Esophagus squamous epithelium (tissue), 5 donors: ENCODE data around the gene MYRFL. TPM values are rescaled to one million over a fixed set of nuclear protein-coding genes. Genes with fewer than 3 reads are reported as not detected.
A peak's percentile ranks its signal among the peaks of the same experiment; 100 is the strongest.
"Not testable (repeated sequence)": the region's sequence is repeated elsewhere in the genome, so short reads cannot be mapped to it uniquely, and the experiment has no call there.

Experiments
- DNase-seq: peaks from one replicate; lab custom pipeline; 2025; lab: John Stamatoyannopoulos, UW
- H3K27ac ChIP-seq, 4 donors: fragments of 200-600 bp; sonication (generic); one replicate each; pipeline ENCODE4 v1.5.1; 2016 to 2019; ENCODE audit warnings: mild to moderate bottlenecking in 1 of 4
- H3K27me3 ChIP-seq, 4 donors: fragments of 200-600 bp; sonication (generic); 1 replicate in 3 of 4; 2 replicates in 1 of 4; pipeline versions ENCODE4 v1.5.1 to v1.6.0; 2017 to 2021; ENCODE audit warnings: antibody characterized with exemption in 1 of 4
- H3K36me3 ChIP-seq, 3 donors: fragments of 200-600 bp; sonication (generic); one replicate each; pipeline ENCODE4 v1.5.1; 2016 to 2019
- H3K4me1 ChIP-seq, 3 donors: fragments of 200-600 bp; sonication (generic); one replicate each; pipeline ENCODE4 v1.5.1; 2017 to 2019
- H3K4me3 ChIP-seq, 4 donors: fragments of 200-600 bp; sonication (generic); 1 replicate in 3 of 4; 2 replicates in 1 of 4; pipeline ENCODE4 v1.5.1; 2016 to 2019; ENCODE audit warnings: mild to moderate bottlenecking in 2 of 4, moderate library complexity in 1 of 4
- H3K9me3 ChIP-seq, 3 donors: fragments of 200-600 bp; sonication (generic); one replicate each; pipeline ENCODE4 v1.5.1; 2016 to 2019
- CTCF ChIP-seq, 6 experiments: fragments of 450-650 bp in 4 of 6; fragments of 200-600 bp in 2 of 6; sonication (generic) in 2 of 6; IDR thresholded peaks; one replicate each; pipeline ENCODE4 v1.5.1; 2016 to 2019; ENCODE audit warnings: antibody characterized with exemption in 6 of 6, mild to moderate bottlenecking in 4 of 6, moderate library complexity in 4 of 6
- POLR2A ChIP-seq, 4 donors: fragments of 450-650 bp; IDR thresholded peaks; one replicate each; pipeline ENCODE4 v1.6.1; 2017; ENCODE audit warnings: antibody characterized with exemption in 4 of 4, mild to moderate bottlenecking in 4 of 4, moderate library complexity in 3 of 4
- WGBS, 2 donors: methylation state at CpG; one replicate each; pipeline ENCODE4 v1.1.5; 2018; 5-methylcytosine and 5-hydroxymethylcytosine counted together
- intact Hi-C: fragments of 100-400 bp; cut with DNase I; formaldehyde crosslinking; loops from one replicate; pipeline ENCODE4 v1.15.0; 2022
- total RNA-seq, 4 donors: library from RNA; depleted of rRNA; stranded (reverse); fragments of >200 nt; gene quantifications; one replicate each; pipeline ENCODE4 v1.1.0, GENCODE V29; 2016
- donor health status: DM: yes; HTN: yes; CAD: no.

The MYRFL gene
- total RNA-seq, 4 donors from 2014 or later = not detected

GRCh38 chr12:69986114-69986513 lies 161.1 kb downstream of the MYRFL start:
- WGBS, 2 donors = 97 to 100% methylated on average over 2 to 3 of the region's 3 CpGs
- no peak overlapping the region for H3K27ac ChIP-seq

GRCh38 chr12:69987579-69988091 lies 162.6 kb downstream of the MYRFL start:
- Histone ChIP-seq H3K4me3 (peak overlapping the region in 1 of 4 donors; percentile 30), H3K36me3 (no peaks in the 10 kb centered on the region), H3K9me3 (no peaks in the 10 kb centered on the region), H3K27me3 (no peaks in the 10 kb centered on the region), H3K4me1 (peaks cover 0 to 23% (median 19%) of the 10 kb centered on the region in 3 donors), H3K27ac (peak overlapping the region in 3 of 4 donors; percentile 44 to 80 (median 67))
- no peak for TF ChIP-seq POLR2A (IDR thresholded peaks at IDR 0.05)
- TF ChIP-seq CTCF (IDR thresholded peaks at IDR 0.05) = no peak
- WGBS, 2 donors = 8 to 15% methylated on average over 2 of the region's 2 CpGs
- no peak for DNase-seq
- intact Hi-C loops = no loop called here

More at GRCh38 chr12:69986114-69986513, 161.1 kb downstream of the MYRFL start:
- H3K36me3 ChIP-seq = no peaks in the 10 kb centered on the region
- peaks cover 0 to 23% (median 19%) of the 10 kb centered on the region in 3 donors for H3K4me1 ChIP-seq
- TF ChIP-seq CTCF (IDR thresholded peaks at IDR 0.05) (no peak), POLR2A (IDR thresholded peaks at IDR 0.05) (no peak)
- no peak for DNase-seq
- no peak overlapping the region for H3K4me3 ChIP-seq
- intact Hi-C loops = no loop called here
- H3K27me3 ChIP-seq = no peaks in the 10 kb centered on the region
- no peaks in the 10 kb centered on the region for H3K9me3 ChIP-seq

- Histone ChIP-seq H3K9me3 (no peaks in the 10 kb centered on the region), H3K27ac (peak overlapping the region; percentile 44 to 80 (median 60)), H3K27me3 (no peaks in the 10 kb centered on the region), H3K36me3 (no peaks in the 10 kb centered on the region), H3K4me1 (peaks cover 0 to 23% (median 19%) of the 10 kb centered on the region in 3 donors), H3K4me3 (peak overlapping the region in 1 of 4 donors; percentile 30)
- DNase-seq = no peak
- intact Hi-C loops = no loop called here
- TF ChIP-seq CTCF (IDR thresholded peaks at IDR 0.05) (no peak), POLR2A (IDR thresholded peaks at IDR 0.05) (no peak)
- WGBS, 2 donors = 38 to 44% methylated on average over 8 to 9 of the region's 9 CpGs
Measured at GRCh38 chr12:69988481-69989321, 163.7 kb downstream of the MYRFL start.

GRCh38 chr12:69991690-69992288 lies 166.8 kb downstream of the MYRFL start:
- no peak overlapping the region for H3K27ac ChIP-seq
- no peaks in the 10 kb centered on the region for H3K9me3 ChIP-seq
- H3K36me3 ChIP-seq = no peaks in the 10 kb centered on the region
- WGBS, 2 donors = 79 to 89% methylated on average over 4 to 5 of the region's 6 CpGs
- H3K4me3 ChIP-seq = no peak overlapping the region
- no peaks in the 10 kb centered on the region for H3K27me3 ChIP-seq
- no peak for DNase-seq
- peaks cover 0 to 23% (median 19%) of the 10 kb centered on the region in 3 donors for H3K4me1 ChIP-seq
- TF ChIP-seq CTCF (IDR thresholded peaks at IDR 0.05) (no peak), POLR2A (IDR thresholded peaks at IDR 0.05) (no peak)
- intact Hi-C loops = no loop called here

GRCh38 chr12:69993433-69993832 lies 168.4 kb downstream of the MYRFL start:
- intact Hi-C loops = no loop called here
- Histone ChIP-seq H3K9me3 (no peaks in the 10 kb centered on the region), H3K27ac (no peak overlapping the region), H3K4me3 (no peak overlapping the region), H3K4me1 (peaks cover 0 to 7% (median 6%) of the 10 kb centered on the region in 3 donors), H3K36me3 (no peaks in the 10 kb centered on the region), H3K27me3 (no peaks in the 10 kb centered on the region)
- 86 to 100% methylated on average over 1 of the region's 1 CpG for WGBS, 2 donors
- no peak for DNase-seq
- TF ChIP-seq POLR2A (IDR thresholded peaks at IDR 0.05) (no peak), CTCF (IDR thresholded peaks at IDR 0.05) (no peak)

- H3K27ac ChIP-seq, H3K27me3 ChIP-seq, H3K4me3 ChIP-seq, DNase-seq, H3K36me3 ChIP-seq, H3K4me1 ChIP-seq, H3K9me3 ChIP-seq, intact Hi-C loops: not testable (repeated sequence)
- 83 to 91% methylated on average over 7 of the region's 7 CpGs for WGBS, 2 donors
Measured at GRCh38 chr12:69994086-69994485, 169.1 kb downstream of the MYRFL start.
